Body of pancreas (tissue), 4 donors: Measurements from ENCODE around the gene KLHDC7B. TPM values are rescaled to one million over a fixed set of nuclear protein-coding genes. Genes with fewer than 3 reads are reported as not detected.

Source experiments
- ATAC-seq: fragments of 150-250 bp; one replicate; pipeline ENCODE4 v1.9.1; 2016
- DNase-seq, 4 donors: peaks; one replicate each; pipeline ENCODE4 v3.0.0-alpha.2; 2019
- H3K27ac ChIP-seq, 4 donors: fragments of 200-600 bp; sonication (generic); 1 replicate in 3 of 4; 2 replicates in 1 of 4; pipeline versions ENCODE4 v1.5.1 to v1.6.1; 2016 to 2019; ENCODE audit warnings: mild to moderate bottlenecking in 1 of 4, mixed read lengths in 1 of 4, moderate library complexity in 1 of 4
- H3K27me3 ChIP-seq, 2 donors: fragments of 200-600 bp; sonication (generic); one replicate each; pipeline ENCODE4 v1.6.0; 2016; ENCODE audit warnings: mild to moderate bottlenecking in 1 of 2
- H3K36me3 ChIP-seq, 2 donors: fragments of 200-600 bp; sonication (generic); replicated peaks in 1 of 2; 2 replicates each; pipeline ENCODE4 v1.5.1; 2016; ENCODE audit warnings: low read depth in 2 of 2; ENCODE audit not compliant: insufficient read depth in 1 of 2
- H3K4me1 ChIP-seq: fragments of 200-600 bp; sonication (generic); one replicate; pipeline ENCODE4 v1.6.0; 2016
- H3K4me3 ChIP-seq, 2 donors: fragments of 200-600 bp; sonication (generic); 1 replicate in 1 of 2; 2 replicates in 1 of 2; pipeline ENCODE4 v1.5.1; 2016 to 2019
- H3K9me3 ChIP-seq, 3 donors: fragments of 200-600 bp; sonication (generic); 1 replicate in 2 of 3; 2 replicates in 1 of 3; pipeline ENCODE4 v1.5.1; 2016
- CTCF ChIP-seq, 7 experiments: fragments of 450-650 bp in 4 of 7; fragments of 200-600 bp in 3 of 7; sonication (generic) in 3 of 7; IDR thresholded peaks; one replicate each; pipeline ENCODE4 v1.5.1; 2016 to 2019; ENCODE audit warnings: antibody characterized with exemption in 7 of 7
- POLR2A ChIP-seq, 3 donors: fragments of 450-650 bp; IDR thresholded peaks; one replicate each; pipeline ENCODE4 v1.6.1; 2016; ENCODE audit warnings: antibody characterized with exemption in 3 of 3, mild to moderate bottlenecking in 2 of 3
- WGBS, 2 donors: methylation state at CpG; one replicate each; pipeline ENCODE4 v1.1.5; 2017; 5-methylcytosine and 5-hydroxymethylcytosine counted together
- intact Hi-C: fragments of 100-400 bp; cut with DNase I; formaldehyde crosslinking; loops from one replicate; pipeline ENCODE4 v1.15.1; 2023
- total RNA-seq, 2 donors: library from RNA; depleted of rRNA; stranded (reverse); fragments of >200 nt; gene quantifications; one replicate each; pipeline ENCODE4 v1.1.0, GENCODE V29; 2016

Gene KLHDC7B
- total RNA-seq, 2 donors from 2014 or later = not detected

DNA sequence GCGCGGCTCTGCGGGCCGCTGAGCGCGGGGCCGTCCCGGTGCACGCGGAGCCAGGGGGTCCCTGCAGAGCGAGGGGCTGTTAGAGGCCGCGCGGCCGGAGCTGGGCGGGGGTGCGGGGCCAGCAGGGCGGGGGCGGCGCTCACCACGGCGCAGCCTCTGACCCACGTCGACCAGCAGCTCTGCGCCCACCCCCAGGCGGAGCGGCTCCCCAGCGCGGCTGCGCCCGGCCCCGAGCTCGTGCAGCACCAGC is 19.9 kb upstream of the KLHDC7B start:
- no peak for ATAC-seq
- 0% methylated on average over 7 to 33 of the region's 33 CpGs for WGBS, 2 donors
- intact Hi-C loops = no loop called here
- H3K27ac ChIP-seq = peak overlapping the region; percentile 89 to 97 (median 92)
- H3K4me1 ChIP-seq = peaks cover 47% of the 10 kb centered on the region
- no peak for DNase-seq
- H3K27me3 ChIP-seq = peaks cover 0 to 11% of the 10 kb centered on the region in 2 donors
- peak overlapping the region; percentile 38 to 59 for H3K4me3 ChIP-seq
- no peak for TF ChIP-seq CTCF (IDR thresholded peaks at IDR 0.05)
- no peak for TF ChIP-seq POLR2A (IDR thresholded peaks at IDR 0.05)
- H3K9me3 ChIP-seq = no peaks in the 10 kb centered on the region
- peaks cover 0 to 7% of the 10 kb centered on the region in 2 donors for H3K36me3 ChIP-seq

DNA sequence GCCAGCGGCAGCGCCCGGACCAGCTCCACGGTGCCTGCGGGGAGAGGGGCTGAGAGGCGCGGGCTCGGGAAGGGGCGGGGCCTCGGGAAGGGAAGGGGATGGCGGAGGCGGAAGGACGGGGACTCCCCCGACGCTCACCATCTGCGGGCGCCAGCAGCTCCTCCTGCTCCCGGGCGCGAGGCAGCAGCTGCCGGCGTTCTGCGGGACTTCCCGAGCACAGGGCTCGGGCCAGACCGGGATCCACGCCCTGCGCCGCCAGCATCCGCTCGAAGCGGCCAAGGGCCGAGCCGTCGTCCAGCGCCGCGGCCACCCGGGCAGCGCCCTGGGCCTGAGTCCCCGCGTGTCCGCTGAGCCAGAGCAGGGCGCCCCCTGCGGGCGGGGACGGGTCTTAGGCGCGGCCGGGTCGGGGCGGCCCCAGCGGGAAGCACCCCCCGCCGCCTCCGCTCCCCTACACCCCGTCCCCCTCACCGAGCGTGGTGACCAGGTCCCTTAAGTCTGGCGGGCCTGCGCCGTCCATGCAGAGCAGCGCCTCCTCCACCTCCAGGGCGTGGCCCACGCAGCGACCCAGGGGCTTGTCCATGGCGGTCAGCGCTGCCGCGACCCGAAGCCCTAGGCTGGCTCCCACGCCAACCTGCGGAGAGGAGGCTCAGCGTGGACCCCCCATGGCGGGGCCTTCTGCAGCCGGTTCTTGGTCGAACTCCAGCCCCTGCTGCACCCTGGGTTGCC is 19.4 kb upstream of the KLHDC7B start:
- H3K27ac ChIP-seq = peak overlapping the region; percentile 89 to 97 (median 92)
- intact Hi-C loops = no loop called here
- H3K4me1 ChIP-seq = peaks cover 52% of the 10 kb centered on the region
- H3K4me3 ChIP-seq = peak overlapping the region; percentile 38 to 59
- H3K27me3 ChIP-seq = peaks cover 0 to 15% of the 10 kb centered on the region in 2 donors
- H3K9me3 ChIP-seq = no peaks in the 10 kb centered on the region
- 2 to 3% methylated on average over 6 to 52 of the region's 77 CpGs for WGBS, 2 donors
- peaks cover 0 to 7% of the 10 kb centered on the region in 2 donors for H3K36me3 ChIP-seq
- DNase-seq (peak; percentile 79 to 85 (median 81)), ATAC-seq (peak; percentile 49)
- peak in 1 of 3 donors; percentile 11 for TF ChIP-seq POLR2A (IDR thresholded peaks at IDR 0.05)
- TF ChIP-seq CTCF (IDR thresholded peaks at IDR 0.05) = peak; percentile 27 to 57 (median 46)

DNA sequence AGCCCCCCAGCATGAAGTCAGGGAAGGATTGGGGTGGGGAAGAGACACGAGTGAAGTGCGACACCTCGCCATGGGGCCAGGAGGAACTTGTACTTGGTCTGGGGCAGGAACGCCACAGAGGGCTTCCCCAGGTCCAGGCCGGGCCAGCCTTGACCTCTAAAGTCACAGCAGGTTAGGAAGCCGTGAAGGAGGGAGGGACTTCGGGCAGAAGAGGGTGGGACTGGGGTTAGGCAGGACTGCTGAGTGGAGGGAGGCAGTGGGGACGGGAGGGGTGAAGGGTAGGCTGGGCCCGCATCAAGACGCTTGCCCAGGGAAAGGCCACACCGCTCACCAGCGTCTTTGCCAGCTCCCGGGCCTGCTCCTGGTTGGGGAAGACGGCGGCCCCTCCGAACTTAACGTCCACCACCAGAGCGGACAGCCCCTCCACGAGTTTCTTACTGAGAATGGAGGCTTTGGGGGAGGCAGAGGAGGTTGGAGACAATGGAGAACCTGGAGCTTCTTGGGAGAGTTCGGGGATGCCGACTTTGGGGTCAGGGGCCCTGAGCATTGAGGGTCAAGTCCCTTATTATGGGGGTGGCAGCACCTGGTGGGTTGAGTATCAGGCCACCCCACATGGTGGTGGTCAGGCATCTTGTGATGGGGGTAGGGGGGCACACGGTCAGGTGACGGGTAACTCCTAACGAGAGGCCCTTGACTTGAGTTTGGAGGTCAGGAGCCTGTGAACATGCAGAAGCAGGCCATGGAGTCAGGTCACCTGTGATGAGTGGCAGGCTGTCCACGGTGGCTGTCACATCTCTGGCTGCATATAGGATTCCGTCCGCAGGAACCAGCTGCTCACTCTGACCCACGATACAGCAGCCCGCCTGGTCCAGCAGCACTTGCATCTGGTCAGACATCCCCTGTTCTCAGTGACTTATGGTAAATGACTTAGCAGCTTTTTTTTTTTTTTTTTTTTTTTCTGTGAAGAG is 18.6 kb upstream of the KLHDC7B start:
- ATAC-seq (no peak), DNase-seq (peak in 1 of 4 donors; percentile 65)
- Histone ChIP-seq H3K36me3 (peaks cover 0 to 7% of the 10 kb centered on the region in 2 donors), H3K9me3 (no peaks in the 10 kb centered on the region), H3K4me3 (no peak overlapping the region), H3K4me1 (peaks cover 61% of the 10 kb centered on the region), H3K27me3 (peaks cover 0 to 21% of the 10 kb centered on the region in 2 donors), H3K27ac (peak overlapping the region; percentile 89 to 97 (median 92))
- TF ChIP-seq POLR2A (IDR thresholded peaks at IDR 0.05) = peak in 1 of 3 donors; percentile 26
- TF ChIP-seq CTCF (IDR thresholded peaks at IDR 0.05) = no peak
- intact Hi-C loops = no loop called here
- WGBS, 2 donors = 64 to 76% methylated on average over 28 to 29 of the region's 29 CpGs

GRCh38 chr22:50527921-50528681 is 17.6 kb upstream of the KLHDC7B start:
- peak overlapping the region in 2 of 4 donors; percentile 85 to 90 for H3K27ac ChIP-seq

More at GRCh38 chr22:50527921-50528681, 17.6 kb upstream of the KLHDC7B start:
- DNase-seq (no peak), ATAC-seq (no peak)
- Histone ChIP-seq H3K36me3 (peaks cover 0 to 4% of the 10 kb centered on the region in 2 donors), H3K9me3 (no peaks in the 10 kb centered on the region), H3K27me3 (peaks cover 0 to 21% of the 10 kb centered on the region in 2 donors), H3K4me1 (peaks cover 69% of the 10 kb centered on the region), H3K4me3 (no peak overlapping the region)
- intact Hi-C loops = no loop called here
- 85 to 89% methylated on average over 17 to 18 of the region's 18 CpGs for whole genome bisulfite sequencing, 2 donors
- TF ChIP-seq CTCF (IDR thresholded peaks at IDR 0.05) (no peak), POLR2A (IDR thresholded peaks at IDR 0.05) (no peak)
